H1 (cell line): ENCODE measurements around the gene STARD13. TPM values are rescaled to one million over a fixed set of nuclear protein-coding genes. Genes with fewer than 3 reads are reported as not detected.

ENCODE experiments used
- HDAC2 ChIP-seq, 2 experiments: fragments of 300-600 bp in 1 of 2; sonication (generic) in 1 of 2; IDR thresholded peaks; 2 replicates each; pipeline ENCODE4 v1.6.1; 2011 to 2012; ENCODE audit warnings: low read depth in 2 of 2, low read length in 2 of 2, mild to moderate bottlenecking in 2 of 2, moderate library complexity in 2 of 2, borderline replicate concordance in 1 of 2, inconsistent platforms in 1 of 2
- JUND ChIP-seq: IDR thresholded peaks from 2 replicates; pipeline ENCODE4 v1.6.1; 2011; ENCODE audit warnings: mild to moderate bottlenecking, improper control_type of control experiment, low read length
- KDM5A ChIP-seq: fragments of 200-600 bp; IDR thresholded peaks from 2 replicates; pipeline ENCODE4 v1.7.1; 2012; ENCODE audit warnings: mild to moderate bottlenecking, low read length, inconsistent platforms, mixed read lengths
- NANOG ChIP-seq: IDR thresholded peaks from 2 replicates; pipeline ENCODE4 v1.6.1; 2011; ENCODE audit warnings: low read length, low read depth, mild to moderate bottlenecking, inconsistent platforms; ENCODE audit not compliant: insufficient read depth, poor library complexity, severe bottlenecking
- polyA plus RNA-seq, 7 experiments: library from polyadenylated mRNA; depleted of rRNA in 3 of 7; stranded (reverse) in 5 of 7; unstranded in 2 of 7; fragments of >200 nt in 5 of 7; fragments of 200-250 nt in 2 of 7; gene quantifications; 1 replicate in 5 of 7; 2 replicates in 1 of 7; 4 replicates in 1 of 7; pipeline versions ENCODE4 v1.2.1 to v1.2.3, GENCODE V29; 2011 to 2013; ENCODE audit warnings: missing spikeins in 2 of 7, mixed read lengths in 2 of 7
- total RNA-seq: library from RNA; stranded (reverse); fragmentation: NEBNext Ultra II Directional; extraction: Animal tissue kit (Norgen Biotek cat#: 25700); gene quantifications from 2 replicates; pipeline ENCODE4 v1.2.1, GENCODE V29; 2021
- TF ChIP-seq, protein P1 (sequence below): fragments of 300-600 bp; sonication (generic); IDR thresholded peaks from 2 replicates; pipeline ENCODE4 v1.7.1; 2012; ENCODE audit warnings: low read length, moderate library complexity, mild to moderate bottlenecking, inconsistent platforms; ENCODE audit not compliant: insufficient replicate concordance
- TF ChIP-seq, protein P2 (sequence below), 3 experiments: IDR thresholded peaks; 1 replicate in 2 of 3; 2 replicates in 1 of 3; pipeline versions ENCODE4 v1.5.1 to v1.6.1; 2011; ENCODE audit warnings: low read length in 3 of 3, mild to moderate bottlenecking in 3 of 3, inconsistent platforms in 2 of 3, low read depth in 1 of 3, moderate library complexity in 1 of 3; ENCODE audit not compliant: insufficient read depth in 1 of 3; ENCODE audit errors: control extremely low read depth in 1 of 3

Gene STARD13
- total and polyA plus RNA-seq, 2 of the 8 experiments (the other 6 are each of a cell fraction or from before 2014, with no cell fraction given) = 0.82 to 2.9 TPM

DNA sequence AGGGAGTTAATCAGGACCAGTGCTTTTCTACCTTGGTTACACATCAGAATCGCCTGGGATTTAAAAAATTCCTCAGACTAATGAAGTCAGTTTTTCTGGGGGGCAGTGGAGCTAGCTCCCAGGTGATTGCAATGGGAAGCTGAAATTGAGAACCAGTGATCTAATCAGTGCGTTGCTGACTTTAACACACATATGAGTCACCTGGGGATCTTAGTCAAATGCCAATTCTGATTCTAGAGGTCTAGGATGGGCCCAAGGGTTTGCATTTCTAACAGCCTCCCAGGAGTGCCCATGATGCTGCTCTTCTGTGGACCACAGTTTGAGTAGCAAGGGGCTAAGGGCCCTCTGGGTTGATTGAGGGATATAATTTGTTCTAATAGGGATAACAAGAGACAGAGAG is 214.8 kb downstream of the STARD13 start (continued):
- TF ChIP-seq, protein P1, sequence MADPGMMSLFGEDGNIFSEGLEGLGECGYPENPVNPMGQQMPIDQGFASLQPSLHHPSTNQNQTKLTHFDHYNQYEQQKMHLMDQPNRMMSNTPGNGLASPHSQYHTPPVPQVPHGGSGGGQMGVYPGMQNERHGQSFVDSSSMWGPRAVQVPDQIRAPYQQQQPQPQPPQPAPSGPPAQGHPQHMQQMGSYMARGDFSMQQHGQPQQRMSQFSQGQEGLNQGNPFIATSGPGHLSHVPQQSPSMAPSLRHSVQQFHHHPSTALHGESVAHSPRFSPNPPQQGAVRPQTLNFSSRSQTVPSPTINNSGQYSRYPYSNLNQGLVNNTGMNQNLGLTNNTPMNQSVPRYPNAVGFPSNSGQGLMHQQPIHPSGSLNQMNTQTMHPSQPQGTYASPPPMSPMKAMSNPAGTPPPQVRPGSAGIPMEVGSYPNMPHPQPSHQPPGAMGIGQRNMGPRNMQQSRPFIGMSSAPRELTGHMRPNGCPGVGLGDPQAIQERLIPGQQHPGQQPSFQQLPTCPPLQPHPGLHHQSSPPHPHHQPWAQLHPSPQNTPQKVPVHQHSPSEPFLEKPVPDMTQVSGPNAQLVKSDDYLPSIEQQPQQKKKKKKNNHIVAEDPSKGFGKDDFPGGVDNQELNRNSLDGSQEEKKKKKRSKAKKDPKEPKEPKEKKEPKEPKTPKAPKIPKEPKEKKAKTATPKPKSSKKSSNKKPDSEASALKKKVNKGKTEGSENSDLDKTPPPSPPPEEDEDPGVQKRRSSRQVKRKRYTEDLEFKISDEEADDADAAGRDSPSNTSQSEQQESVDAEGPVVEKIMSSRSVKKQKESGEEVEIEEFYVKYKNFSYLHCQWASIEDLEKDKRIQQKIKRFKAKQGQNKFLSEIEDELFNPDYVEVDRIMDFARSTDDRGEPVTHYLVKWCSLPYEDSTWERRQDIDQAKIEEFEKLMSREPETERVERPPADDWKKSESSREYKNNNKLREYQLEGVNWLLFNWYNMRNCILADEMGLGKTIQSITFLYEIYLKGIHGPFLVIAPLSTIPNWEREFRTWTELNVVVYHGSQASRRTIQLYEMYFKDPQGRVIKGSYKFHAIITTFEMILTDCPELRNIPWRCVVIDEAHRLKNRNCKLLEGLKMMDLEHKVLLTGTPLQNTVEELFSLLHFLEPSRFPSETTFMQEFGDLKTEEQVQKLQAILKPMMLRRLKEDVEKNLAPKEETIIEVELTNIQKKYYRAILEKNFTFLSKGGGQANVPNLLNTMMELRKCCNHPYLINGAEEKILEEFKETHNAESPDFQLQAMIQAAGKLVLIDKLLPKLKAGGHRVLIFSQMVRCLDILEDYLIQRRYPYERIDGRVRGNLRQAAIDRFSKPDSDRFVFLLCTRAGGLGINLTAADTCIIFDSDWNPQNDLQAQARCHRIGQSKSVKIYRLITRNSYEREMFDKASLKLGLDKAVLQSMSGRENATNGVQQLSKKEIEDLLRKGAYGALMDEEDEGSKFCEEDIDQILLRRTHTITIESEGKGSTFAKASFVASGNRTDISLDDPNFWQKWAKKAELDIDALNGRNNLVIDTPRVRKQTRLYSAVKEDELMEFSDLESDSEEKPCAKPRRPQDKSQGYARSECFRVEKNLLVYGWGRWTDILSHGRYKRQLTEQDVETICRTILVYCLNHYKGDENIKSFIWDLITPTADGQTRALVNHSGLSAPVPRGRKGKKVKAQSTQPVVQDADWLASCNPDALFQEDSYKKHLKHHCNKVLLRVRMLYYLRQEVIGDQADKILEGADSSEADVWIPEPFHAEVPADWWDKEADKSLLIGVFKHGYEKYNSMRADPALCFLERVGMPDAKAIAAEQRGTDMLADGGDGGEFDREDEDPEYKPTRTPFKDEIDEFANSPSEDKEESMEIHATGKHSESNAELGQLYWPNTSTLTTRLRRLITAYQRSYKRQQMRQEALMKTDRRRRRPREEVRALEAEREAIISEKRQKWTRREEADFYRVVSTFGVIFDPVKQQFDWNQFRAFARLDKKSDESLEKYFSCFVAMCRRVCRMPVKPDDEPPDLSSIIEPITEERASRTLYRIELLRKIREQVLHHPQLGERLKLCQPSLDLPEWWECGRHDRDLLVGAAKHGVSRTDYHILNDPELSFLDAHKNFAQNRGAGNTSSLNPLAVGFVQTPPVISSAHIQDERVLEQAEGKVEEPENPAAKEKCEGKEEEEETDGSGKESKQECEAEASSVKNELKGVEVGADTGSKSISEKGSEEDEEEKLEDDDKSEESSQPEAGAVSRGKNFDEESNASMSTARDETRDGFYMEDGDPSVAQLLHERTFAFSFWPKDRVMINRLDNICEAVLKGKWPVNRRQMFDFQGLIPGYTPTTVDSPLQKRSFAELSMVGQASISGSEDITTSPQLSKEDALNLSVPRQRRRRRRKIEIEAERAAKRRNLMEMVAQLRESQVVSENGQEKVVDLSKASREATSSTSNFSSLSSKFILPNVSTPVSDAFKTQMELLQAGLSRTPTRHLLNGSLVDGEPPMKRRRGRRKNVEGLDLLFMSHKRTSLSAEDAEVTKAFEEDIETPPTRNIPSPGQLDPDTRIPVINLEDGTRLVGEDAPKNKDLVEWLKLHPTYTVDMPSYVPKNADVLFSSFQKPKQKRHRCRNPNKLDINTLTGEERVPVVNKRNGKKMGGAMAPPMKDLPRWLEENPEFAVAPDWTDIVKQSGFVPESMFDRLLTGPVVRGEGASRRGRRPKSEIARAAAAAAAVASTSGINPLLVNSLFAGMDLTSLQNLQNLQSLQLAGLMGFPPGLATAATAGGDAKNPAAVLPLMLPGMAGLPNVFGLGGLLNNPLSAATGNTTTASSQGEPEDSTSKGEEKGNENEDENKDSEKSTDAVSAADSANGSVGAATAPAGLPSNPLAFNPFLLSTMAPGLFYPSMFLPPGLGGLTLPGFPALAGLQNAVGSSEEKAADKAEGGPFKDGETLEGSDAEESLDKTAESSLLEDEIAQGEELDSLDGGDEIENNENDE = no peak
- TF ChIP-seq JUND (no peak), KDM5A (no peak), NANOG (no peak), HDAC2 (IDR thresholded peaks at IDR 0.05; ENCODE audit: borderline replicate concordance in 1 of 2, low read depth in 2 of 2, low read length in 2 of 2) (no peak)
- TF ChIP-seq, protein P2, sequence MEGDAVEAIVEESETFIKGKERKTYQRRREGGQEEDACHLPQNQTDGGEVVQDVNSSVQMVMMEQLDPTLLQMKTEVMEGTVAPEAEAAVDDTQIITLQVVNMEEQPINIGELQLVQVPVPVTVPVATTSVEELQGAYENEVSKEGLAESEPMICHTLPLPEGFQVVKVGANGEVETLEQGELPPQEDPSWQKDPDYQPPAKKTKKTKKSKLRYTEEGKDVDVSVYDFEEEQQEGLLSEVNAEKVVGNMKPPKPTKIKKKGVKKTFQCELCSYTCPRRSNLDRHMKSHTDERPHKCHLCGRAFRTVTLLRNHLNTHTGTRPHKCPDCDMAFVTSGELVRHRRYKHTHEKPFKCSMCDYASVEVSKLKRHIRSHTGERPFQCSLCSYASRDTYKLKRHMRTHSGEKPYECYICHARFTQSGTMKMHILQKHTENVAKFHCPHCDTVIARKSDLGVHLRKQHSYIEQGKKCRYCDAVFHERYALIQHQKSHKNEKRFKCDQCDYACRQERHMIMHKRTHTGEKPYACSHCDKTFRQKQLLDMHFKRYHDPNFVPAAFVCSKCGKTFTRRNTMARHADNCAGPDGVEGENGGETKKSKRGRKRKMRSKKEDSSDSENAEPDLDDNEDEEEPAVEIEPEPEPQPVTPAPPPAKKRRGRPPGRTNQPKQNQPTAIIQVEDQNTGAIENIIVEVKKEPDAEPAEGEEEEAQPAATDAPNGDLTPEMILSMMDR (IDR thresholded peaks at IDR 0.05; ENCODE audit: control extremely low read depth in 1 of 3, insufficient read depth in 1 of 3, low read depth in 1 of 3, low read length in 3 of 3) = no peak
